Lower leg skin (tissue), 3 donors: ENCODE measurements around the gene COPG1.

ENCODE experiments used
- CTCF ChIP-seq, 3 donors: fragments of 450-650 bp; IDR thresholded peaks; one replicate each; pipeline ENCODE4 v1.5.1; 2016; ENCODE audit warnings: antibody characterized with exemption in 3 of 3, mild to moderate bottlenecking in 3 of 3, moderate library complexity in 2 of 3
- POLR2A ChIP-seq, 2 donors: fragments of 450-650 bp; IDR thresholded peaks; one replicate each; pipeline ENCODE4 v1.6.1; 2016 to 2017; ENCODE audit warnings: antibody characterized with exemption in 2 of 2, mild to moderate bottlenecking in 1 of 2, moderate library complexity in 1 of 2

DNA sequence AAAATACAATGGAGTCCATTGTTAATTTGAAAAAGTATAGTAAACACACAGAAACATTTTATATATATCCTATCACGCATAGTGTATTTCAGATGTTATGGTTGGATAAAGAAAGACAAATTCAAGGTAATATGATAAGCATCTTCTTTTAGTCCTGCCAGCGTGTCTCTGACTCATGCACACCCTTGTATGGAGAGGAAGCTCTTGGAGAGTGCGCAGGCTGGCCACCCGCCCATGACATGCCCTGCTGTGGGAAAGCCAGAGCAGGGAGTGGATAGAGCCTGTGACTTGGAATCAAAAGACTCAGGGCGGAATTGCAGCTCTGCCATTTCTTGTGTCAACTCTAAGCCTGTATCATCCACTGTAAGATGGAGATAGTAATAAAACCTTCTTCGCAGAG is 23.0 kb upstream of the COPG1 start:
- TF ChIP-seq CTCF (IDR thresholded peaks at IDR 0.05) (no peak), POLR2A (IDR thresholded peaks at IDR 0.05) (no peak)
